ENCODE measurements around the gene MINK1.

DNA sequence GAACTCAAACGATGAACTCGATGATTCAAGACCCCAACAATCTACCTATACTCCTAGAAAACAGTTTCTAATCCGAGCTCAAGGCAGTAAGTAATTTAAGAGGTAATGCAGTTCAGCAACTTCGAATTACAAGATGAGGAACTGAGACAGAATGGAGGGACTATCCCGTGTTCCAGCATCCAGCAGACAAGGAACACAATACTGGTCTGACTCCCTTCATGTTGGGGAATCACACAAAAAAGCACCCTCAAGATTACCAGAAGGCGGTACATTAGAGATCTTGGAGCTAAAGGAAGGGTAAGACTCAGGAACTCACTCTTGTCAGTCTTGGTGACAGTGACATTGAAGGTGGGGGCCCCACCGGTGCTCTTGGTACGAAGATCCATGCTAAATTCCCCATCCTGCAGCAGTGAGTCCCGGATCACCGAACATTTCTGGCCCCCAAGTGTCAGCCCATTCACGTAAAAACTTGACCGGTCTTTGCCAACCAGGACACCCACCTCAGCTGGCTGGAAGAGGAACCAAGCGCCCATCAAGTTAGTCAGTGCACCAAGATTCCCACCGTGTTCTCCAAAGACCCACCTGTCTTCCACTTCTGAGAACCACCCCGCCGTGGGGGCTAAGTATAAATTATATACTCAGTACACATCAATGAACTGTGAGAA, 113.3 kb downstream of the MINK1 start:
- TF ChIP-seq, protein P1, sequence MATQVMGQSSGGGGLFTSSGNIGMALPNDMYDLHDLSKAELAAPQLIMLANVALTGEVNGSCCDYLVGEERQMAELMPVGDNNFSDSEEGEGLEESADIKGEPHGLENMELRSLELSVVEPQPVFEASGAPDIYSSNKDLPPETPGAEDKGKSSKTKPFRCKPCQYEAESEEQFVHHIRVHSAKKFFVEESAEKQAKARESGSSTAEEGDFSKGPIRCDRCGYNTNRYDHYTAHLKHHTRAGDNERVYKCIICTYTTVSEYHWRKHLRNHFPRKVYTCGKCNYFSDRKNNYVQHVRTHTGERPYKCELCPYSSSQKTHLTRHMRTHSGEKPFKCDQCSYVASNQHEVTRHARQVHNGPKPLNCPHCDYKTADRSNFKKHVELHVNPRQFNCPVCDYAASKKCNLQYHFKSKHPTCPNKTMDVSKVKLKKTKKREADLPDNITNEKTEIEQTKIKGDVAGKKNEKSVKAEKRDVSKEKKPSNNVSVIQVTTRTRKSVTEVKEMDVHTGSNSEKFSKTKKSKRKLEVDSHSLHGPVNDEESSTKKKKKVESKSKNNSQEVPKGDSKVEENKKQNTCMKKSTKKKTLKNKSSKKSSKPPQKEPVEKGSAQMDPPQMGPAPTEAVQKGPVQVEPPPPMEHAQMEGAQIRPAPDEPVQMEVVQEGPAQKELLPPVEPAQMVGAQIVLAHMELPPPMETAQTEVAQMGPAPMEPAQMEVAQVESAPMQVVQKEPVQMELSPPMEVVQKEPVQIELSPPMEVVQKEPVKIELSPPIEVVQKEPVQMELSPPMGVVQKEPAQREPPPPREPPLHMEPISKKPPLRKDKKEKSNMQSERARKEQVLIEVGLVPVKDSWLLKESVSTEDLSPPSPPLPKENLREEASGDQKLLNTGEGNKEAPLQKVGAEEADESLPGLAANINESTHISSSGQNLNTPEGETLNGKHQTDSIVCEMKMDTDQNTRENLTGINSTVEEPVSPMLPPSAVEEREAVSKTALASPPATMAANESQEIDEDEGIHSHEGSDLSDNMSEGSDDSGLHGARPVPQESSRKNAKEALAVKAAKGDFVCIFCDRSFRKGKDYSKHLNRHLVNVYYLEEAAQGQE (tag by site-specific recombination; IDR thresholded peaks at IDR 0.05) = no peak
- TF ChIP-seq TCF7L2 (IDR thresholded peaks at IDR 0.05; ENCODE audit: borderline replicate concordance, low read depth, low read length) (no peak), MEIS1 (CRISPR knock-in tag; IDR thresholded peaks at IDR 0.05; ENCODE audit: borderline replicate concordance) (no peak), ZBTB20 (tag by site-specific recombination; IDR thresholded peaks at IDR 0.05) (no peak), ZNF701 (tag by site-specific recombination; IDR thresholded peaks at IDR 0.05) (no peak), ZNF112 (tag by site-specific recombination; IDR thresholded peaks at IDR 0.05) (no peak), ZNF777 (tag by site-specific recombination; IDR thresholded peaks at IDR 0.05; ENCODE audit: borderline replicate concordance) (no peak), YY1 (tag by site-specific recombination; IDR thresholded peaks at IDR 0.05) (no peak)
- TF ChIP-seq, protein P2, sequence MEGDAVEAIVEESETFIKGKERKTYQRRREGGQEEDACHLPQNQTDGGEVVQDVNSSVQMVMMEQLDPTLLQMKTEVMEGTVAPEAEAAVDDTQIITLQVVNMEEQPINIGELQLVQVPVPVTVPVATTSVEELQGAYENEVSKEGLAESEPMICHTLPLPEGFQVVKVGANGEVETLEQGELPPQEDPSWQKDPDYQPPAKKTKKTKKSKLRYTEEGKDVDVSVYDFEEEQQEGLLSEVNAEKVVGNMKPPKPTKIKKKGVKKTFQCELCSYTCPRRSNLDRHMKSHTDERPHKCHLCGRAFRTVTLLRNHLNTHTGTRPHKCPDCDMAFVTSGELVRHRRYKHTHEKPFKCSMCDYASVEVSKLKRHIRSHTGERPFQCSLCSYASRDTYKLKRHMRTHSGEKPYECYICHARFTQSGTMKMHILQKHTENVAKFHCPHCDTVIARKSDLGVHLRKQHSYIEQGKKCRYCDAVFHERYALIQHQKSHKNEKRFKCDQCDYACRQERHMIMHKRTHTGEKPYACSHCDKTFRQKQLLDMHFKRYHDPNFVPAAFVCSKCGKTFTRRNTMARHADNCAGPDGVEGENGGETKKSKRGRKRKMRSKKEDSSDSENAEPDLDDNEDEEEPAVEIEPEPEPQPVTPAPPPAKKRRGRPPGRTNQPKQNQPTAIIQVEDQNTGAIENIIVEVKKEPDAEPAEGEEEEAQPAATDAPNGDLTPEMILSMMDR (tag by site-specific recombination; IDR thresholded peaks at IDR 0.05) = no peak
